ENCODE data around the gene TMEM95. TPM values are rescaled to one million over a fixed set of nuclear protein-coding genes. Genes with fewer than 3 reads are reported as not detected.
"Not testable (repeated sequence)": the region's sequence is repeated elsewhere in the genome, so short reads cannot be mapped to it uniquely, and the experiment has no call there.

The TMEM95 gene
- polyA plus RNA-seq, 1 donor from 2014 or later: not detected

GRCh38 chr17:7367083-7367482 is 12.1 kb downstream of the TMEM95 start:
- Mint-ChIP-seq H3K36me3 (no peaks in the 10 kb centered on the region), H3K27me3 (peaks cover 5% of the 10 kb centered on the region), H3K9me3 (peaks cover 0 to 1% (median 0%) of the 10 kb centered on the region in 3 donors)

DNA sequence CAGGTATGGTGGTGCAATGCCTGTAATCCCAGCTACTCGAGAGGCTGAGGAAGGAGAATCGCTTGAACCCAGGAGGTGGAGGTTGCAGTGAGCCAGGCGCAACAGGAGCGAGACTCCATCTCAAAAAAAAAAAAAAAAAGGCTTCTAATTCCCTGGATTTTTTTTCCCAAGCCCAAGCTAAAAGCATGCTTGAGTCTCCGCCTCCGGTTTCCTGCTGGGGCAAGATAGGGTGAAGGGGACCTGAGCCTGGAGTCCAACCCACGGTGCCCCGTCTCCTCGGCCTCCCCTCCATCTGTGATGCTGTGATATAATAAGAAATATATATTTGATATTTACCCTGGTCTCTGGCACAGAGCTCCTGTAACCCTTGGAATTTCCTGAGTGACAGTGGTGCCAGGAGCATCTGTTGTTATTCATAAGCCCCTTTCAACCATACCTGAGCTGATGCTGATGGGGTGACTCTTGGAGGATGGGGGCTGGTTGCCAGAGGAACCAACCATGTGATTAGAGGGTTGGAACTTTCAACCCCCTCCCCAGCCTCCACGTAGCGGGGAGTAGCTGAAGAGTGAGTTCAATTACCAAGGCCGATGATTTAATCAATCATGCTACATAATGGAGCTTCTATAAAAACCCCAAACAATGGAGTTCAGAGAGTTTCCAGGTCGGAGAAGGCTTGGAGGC is 13.1 kb downstream of the TMEM95 start:
- H3K36me3 Mint-ChIP-seq: no peaks in the 10 kb centered on the region
- H3K4me3 Mint-ChIP-seq: no peak overlapping the region
- peaks cover 5% of the 10 kb centered on the region for H3K27me3 Mint-ChIP-seq
- H3K9me3 Mint-ChIP-seq: peaks cover 0 to 1% (median 0%) of the 10 kb centered on the region in 3 donors
- no peak overlapping the region for H3K27ac Mint-ChIP-seq
- H3K4me1 Mint-ChIP-seq: peaks cover 0 to 1% (median 0%) of the 10 kb centered on the region in 3 donors

More at GRCh38 chr17:7367083-7367482, 12.1 kb downstream of the TMEM95 start:
- H3K27ac Mint-ChIP-seq: no peak overlapping the region
- peaks cover 0 to 1% (median 0%) of the 10 kb centered on the region in 3 donors for H3K4me1 Mint-ChIP-seq
- H3K4me3 Mint-ChIP-seq: no peak overlapping the region

GRCh38 chr17:7368599-7368994 is 13.6 kb downstream of the TMEM95 start:
- H3K36me3 Mint-ChIP-seq, H3K4me1 Mint-ChIP-seq, H3K27ac Mint-ChIP-seq, H3K27me3 Mint-ChIP-seq, H3K9me3 Mint-ChIP-seq, H3K4me3 Mint-ChIP-seq: not testable (repeated sequence)

DNA sequence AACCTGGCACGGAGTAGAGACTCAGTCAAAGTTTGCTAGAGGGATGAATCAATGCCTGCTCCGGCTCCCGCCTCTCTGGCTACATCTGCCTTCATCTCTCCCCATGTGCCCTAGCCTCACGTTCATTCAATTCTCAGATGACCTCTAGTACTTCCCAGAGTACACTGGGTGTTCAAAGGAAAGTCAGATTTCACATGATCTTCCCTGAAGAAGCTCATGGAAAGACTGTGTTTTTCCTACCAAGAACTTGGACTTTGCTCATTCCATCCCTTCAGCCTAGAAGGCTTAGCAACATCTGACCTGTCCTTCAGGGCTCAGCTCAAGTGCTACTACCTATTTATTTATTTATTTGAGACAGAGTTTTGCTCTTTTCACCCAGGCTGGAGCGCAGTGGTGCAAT is 14.9 kb downstream of the TMEM95 start:
- H3K36me3 Mint-ChIP-seq: no peaks in the 10 kb centered on the region

GRCh38 chr17:7370853-7371252 is 15.9 kb downstream of the TMEM95 start:
- Mint-ChIP-seq H3K9me3 (peaks cover 0 to 1% (median 0%) of the 10 kb centered on the region in 3 donors), H3K27me3 (peaks cover 3% of the 10 kb centered on the region), H3K4me1 (peaks cover 0 to 1% (median 0%) of the 10 kb centered on the region in 3 donors), H3K27ac (no peak overlapping the region), H3K4me3 (no peak overlapping the region), H3K36me3 (no peaks in the 10 kb centered on the region)

More for the DNA sequence above, 14.9 kb downstream of the TMEM95 start:
- Mint-ChIP-seq H3K4me1 (peaks cover 0 to 1% (median 0%) of the 10 kb centered on the region in 3 donors), H3K4me3 (no peak overlapping the region), H3K27me3 (peaks cover 3% of the 10 kb centered on the region), H3K9me3 (peaks cover 0 to 1% (median 0%) of the 10 kb centered on the region in 3 donors), H3K27ac (peak overlapping the region in 1 of 3 donors; percentile 45)

DNA sequence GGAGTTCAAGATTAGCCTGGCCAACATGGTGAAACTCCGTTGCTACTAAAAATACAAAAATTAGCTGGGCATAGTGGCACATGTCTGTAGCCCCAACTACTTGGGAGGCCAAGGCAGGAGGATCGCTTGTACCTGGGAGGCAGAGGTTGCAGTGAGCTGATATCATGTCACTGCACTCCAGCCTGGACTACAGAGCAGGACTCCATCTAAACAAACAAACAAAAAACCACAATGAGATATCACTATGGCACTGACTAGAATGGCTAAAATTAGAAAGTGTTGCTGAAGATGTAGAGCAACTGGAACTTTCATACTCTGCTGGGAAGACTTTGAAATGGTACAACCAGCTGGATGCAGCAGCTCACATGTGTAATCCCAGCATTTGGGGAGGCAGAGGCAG is 19.4 kb downstream of the TMEM95 start:
- H3K9me3 Mint-ChIP-seq: peaks cover 0 to 5% (median 4%) of the 10 kb centered on the region in 3 donors
- H3K27me3 Mint-ChIP-seq: peaks cover 6% of the 10 kb centered on the region
- H3K4me3 Mint-ChIP-seq: no peak overlapping the region
- H3K27ac Mint-ChIP-seq: peak overlapping the region in 1 of 3 donors; percentile 10
- no peaks in the 10 kb centered on the region for H3K36me3 Mint-ChIP-seq
- no peaks in the 10 kb centered on the region for H3K4me1 Mint-ChIP-seq

DNA sequence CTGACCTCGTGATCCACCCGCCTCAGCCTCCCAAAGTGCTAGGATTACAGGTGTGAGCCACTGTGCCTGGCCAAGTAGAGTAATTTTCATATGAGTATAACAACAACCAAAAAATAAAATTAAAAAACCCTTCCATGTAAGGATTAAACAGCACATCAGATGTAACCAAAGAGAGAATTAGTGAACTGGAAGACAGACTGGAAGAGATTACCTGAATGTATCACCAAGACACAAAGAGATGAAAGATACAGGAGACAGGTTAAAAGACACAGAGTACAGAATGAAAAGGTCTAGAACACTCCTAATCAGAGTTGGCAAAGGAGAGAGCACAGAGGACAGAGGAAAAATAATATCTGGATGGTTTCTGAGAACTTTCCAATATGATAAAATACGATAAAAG is 24.2 kb downstream of the TMEM95 start:
- peaks cover 1% of the 10 kb centered on the region for H3K36me3 Mint-ChIP-seq
- peaks cover 33% of the 10 kb centered on the region for H3K27me3 Mint-ChIP-seq
- H3K9me3 Mint-ChIP-seq: peaks cover 0 to 5% (median 3%) of the 10 kb centered on the region in 3 donors
- peak overlapping the region in 1 of 3 donors; percentile 66 for H3K27ac Mint-ChIP-seq
- H3K4me3 Mint-ChIP-seq: peak overlapping the region in 1 of 4 donors; percentile 46
- peaks cover 0 to 2% (median 0%) of the 10 kb centered on the region in 3 donors for H3K4me1 Mint-ChIP-seq

DNA sequence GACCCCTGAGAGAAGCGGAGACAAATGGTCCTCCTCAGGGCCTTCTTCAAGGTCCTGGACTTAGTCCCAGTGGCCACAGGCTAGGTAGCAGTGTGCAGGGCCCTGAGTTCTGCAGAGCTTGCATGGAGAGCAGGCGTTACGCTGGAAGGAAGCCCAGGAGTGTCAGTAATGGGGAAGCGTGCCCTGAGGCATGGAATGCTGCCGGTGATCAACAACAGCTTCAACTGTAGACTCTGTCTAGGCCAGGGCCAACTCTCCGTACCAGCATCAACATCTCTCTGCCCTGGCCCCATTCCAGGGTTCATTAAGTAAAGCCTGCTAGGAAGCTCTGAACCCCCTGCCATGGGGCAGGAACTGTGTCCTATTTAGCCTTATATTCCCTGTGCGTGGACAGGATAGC is 25.4 kb downstream of the TMEM95 start:
- H3K9me3 Mint-ChIP-seq: peaks cover 0 to 5% (median 3%) of the 10 kb centered on the region in 3 donors

DNA sequence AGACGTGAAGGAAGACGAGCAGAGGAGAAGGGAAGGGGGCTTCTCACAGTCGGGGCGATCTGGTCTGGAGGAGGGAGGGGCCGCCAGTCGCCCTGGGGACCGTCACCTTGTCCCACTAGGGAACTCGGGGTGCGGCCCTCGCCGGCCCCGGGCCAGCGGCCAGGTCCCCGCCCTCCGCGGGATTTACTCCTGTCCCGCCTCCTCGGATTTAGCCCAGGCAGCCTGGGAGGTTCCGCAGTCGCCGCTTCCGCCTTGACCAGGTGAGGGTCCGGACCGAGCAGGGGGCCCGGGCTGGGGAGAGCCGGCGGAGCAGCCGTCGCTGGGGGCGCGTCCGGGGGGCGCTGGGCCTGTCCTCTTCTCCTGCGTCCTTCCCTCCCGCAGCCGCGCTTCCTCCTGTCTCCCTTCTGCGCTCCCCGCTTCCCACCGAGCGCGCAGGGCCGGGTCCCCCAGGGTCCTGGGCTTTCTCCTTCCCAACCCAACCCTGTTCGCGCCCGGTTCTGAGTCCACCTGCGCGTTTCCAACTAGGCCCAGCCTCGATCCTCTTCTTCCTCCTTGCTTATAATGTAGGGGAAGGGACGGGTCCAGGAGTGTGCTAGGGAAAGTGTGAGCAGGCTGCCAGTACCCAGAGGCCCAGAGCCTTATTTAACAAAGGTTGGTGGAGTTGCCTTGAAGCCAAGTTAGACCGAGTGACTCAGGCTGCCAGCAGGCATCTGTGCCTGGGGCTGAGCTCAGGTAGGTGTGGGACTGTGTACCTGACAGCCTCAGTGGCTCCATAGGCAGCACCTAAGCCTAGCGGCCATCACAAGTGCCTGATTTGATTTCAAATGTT is 26.1 kb downstream of the TMEM95 start, which contains the start of gene TNK1:
TSS of gene TNK1 (plus strand) at position 235 of the 829 bp plus-strand sequence. CDS start 1,838 bp downstream, outside the sequence.
- Mint-ChIP-seq H3K4me3 (peak within 1 kb of the TSS in 2 of 4 donors; percentile 46 to 74), H3K27ac (peak within 1 kb of the TSS in 1 of 3 donors; percentile 23), H3K9me3 (peaks cover 0 to 5% (median 3%) of the 10 kb centered on the region in 3 donors), H3K27me3 (peaks cover 33% of the 10 kb centered on the region), H3K36me3 (peaks cover 1% of the 10 kb centered on the region), H3K4me1 (peaks cover 5 to 9% (median 8%) of the 10 kb centered on the region in 3 donors)

More for the DNA sequence above, 25.4 kb downstream of the TMEM95 start:
- Mint-ChIP-seq H3K27me3 (peaks cover 33% of the 10 kb centered on the region), H3K4me1 (peaks cover 5 to 7% (median 5%) of the 10 kb centered on the region in 3 donors), H3K36me3 (peaks cover 1% of the 10 kb centered on the region), H3K27ac (no peak overlapping the region), H3K4me3 (peak overlapping the region in 2 of 4 donors; percentile 46 to 74)

- Mint-ChIP-seq H3K27ac (peak overlapping the region in 2 of 3 donors; percentile 8 to 16), H3K4me3 (peak overlapping the region in 3 of 4 donors; percentile 36 to 94 (median 86)), H3K36me3 (peaks cover 1% of the 10 kb centered on the region), H3K9me3 (peaks cover 0 to 5% (median 3%) of the 10 kb centered on the region in 3 donors), H3K27me3 (peaks cover 32% of the 10 kb centered on the region), H3K4me1 (peaks cover 5 to 9% (median 8%) of the 10 kb centered on the region in 3 donors)
Observed at GRCh38 chr17:7382901-7383300, 27.9 kb downstream of the TMEM95 start.

DNA sequence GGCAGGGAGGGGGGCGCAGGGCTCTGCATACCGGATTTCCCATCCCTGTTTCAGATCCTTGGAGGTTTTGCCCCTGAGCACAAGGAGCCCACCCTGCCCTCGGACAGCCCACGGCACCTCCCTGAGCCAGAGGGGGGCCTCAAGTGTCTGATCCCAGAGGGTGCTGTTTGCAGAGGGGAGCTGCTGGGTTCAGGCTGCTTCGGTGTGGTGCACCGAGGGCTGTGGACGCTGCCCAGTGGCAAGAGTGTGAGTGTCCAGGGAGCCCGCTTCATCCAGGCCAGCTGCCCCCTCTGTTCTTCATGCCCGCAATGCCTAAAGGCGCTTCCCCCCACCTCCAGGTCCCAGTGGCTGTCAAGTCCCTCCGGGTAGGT is 28.4 kb downstream of the TMEM95 start:
- H3K4me1 Mint-ChIP-seq: peaks cover 5 to 9% (median 8%) of the 10 kb centered on the region in 3 donors
- peak overlapping the region in 1 of 3 donors; percentile 16 for H3K27ac Mint-ChIP-seq

GRCh38 chr17:7383742-7384488 is 29.0 kb downstream of the TMEM95 start:
- Mint-ChIP-seq H3K4me3 (peak overlapping the region; percentile 86 to 94 (median 90)), H3K36me3 (peaks cover 1% of the 10 kb centered on the region), H3K27me3 (peaks cover 32% of the 10 kb centered on the region)

More for the DNA sequence above, 28.4 kb downstream of the TMEM95 start:
- Mint-ChIP-seq H3K4me3 (peak overlapping the region in 3 of 4 donors; percentile 86 to 94 (median 90)), H3K9me3 (peaks cover 0 to 5% (median 3%) of the 10 kb centered on the region in 3 donors), H3K36me3 (peaks cover 1% of the 10 kb centered on the region), H3K27me3 (peaks cover 32% of the 10 kb centered on the region)

DNA sequence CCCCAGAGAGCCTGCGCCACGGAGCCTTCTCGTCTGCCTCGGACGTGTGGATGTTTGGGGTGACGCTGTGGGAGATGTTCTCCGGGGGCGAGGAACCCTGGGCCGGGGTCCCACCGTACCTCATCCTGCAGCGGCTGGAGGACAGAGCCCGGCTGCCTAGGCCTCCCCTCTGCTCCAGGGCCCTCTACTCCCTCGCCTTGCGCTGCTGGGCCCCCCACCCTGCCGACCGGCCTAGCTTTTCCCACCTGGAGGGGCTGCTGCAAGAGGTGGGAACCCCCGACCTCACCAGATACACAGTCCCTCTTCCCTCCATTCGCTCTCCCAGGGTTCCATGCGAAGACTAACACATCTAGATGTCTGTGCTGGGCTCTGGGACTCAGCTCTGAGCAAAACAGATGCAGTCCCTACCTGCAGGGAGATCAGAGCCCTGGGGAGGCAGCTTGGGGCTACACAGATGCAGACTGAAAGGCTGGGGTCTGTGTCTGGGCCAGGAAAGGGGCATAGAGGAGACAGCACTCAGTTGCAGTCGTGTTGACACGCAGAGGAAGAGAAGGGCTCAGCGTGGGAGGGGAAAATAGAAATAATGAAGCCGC is 29.6 kb downstream of the TMEM95 start:
- peak overlapping the region; percentile 86 to 94 (median 90) for H3K4me3 Mint-ChIP-seq
- H3K36me3 Mint-ChIP-seq: no peaks in the 10 kb centered on the region
- no peaks in the 10 kb centered on the region for H3K9me3 Mint-ChIP-seq
- H3K4me1 Mint-ChIP-seq: peaks cover 5 to 9% (median 8%) of the 10 kb centered on the region in 3 donors
- H3K27ac Mint-ChIP-seq: peak overlapping the region; percentile 78 to 94 (median 91)
- peaks cover 26% of the 10 kb centered on the region for H3K27me3 Mint-ChIP-seq

More at GRCh38 chr17:7383742-7384488, 29.0 kb downstream of the TMEM95 start:
- Mint-ChIP-seq H3K27ac (peak overlapping the region; percentile 78 to 94 (median 91)), H3K4me1 (peaks cover 5 to 9% (median 8%) of the 10 kb centered on the region in 3 donors), H3K9me3 (peaks cover 0 to 5% (median 3%) of the 10 kb centered on the region in 3 donors)

GRCh38 chr17:7388856-7389255 is 33.9 kb downstream of the TMEM95 start:
- Mint-ChIP-seq H3K4me1 (peaks cover 8 to 11% (median 9%) of the 10 kb centered on the region in 3 donors), H3K4me3 (peak overlapping the region in 1 of 4 donors; percentile 37), H3K27me3 (no peaks in the 10 kb centered on the region), H3K27ac (no peak overlapping the region), H3K9me3 (no peaks in the 10 kb centered on the region), H3K36me3 (no peaks in the 10 kb centered on the region)
